SU-DHL-6 (cell line): ENCODE results near the gene SERPINB12.
A peak's percentile ranks its signal among the peaks of the same experiment; 100 is the strongest.

Source experiments
- H2AFZ ChIP-seq: fragments of 200-600 bp; sonication (generic); 2 replicates; pipeline ENCODE4 v1.6.1; 2014; ENCODE audit warnings: low read depth, mild to moderate bottlenecking, moderate library complexity, mixed read lengths, antibody characterized with exemption, low read length; ENCODE audit not compliant: severe bottlenecking
- H3F3A ChIP-seq: fragments of 200-600 bp; shearing (Covaris generic); 2 replicates; pipeline ENCODE4 v1.6.0; 2016; ENCODE audit warnings: antibody characterized with exemption, mild to moderate bottlenecking; ENCODE audit not compliant: insufficient read depth
- H3K27ac ChIP-seq: fragments of 200-600 bp; sonication (generic); 2 replicates; pipeline ENCODE4 v1.5.1; 2016; ENCODE audit warnings: low read depth, mild to moderate bottlenecking, low read length, moderate library complexity, mixed read lengths
- H3K27me3 ChIP-seq: fragments of 200-600 bp; sonication (generic), shearing (Covaris generic); 2 replicates; pipeline ENCODE4 v1.6.0; 2014; ENCODE audit warnings: mild to moderate bottlenecking, low read length
- H3K36me3 ChIP-seq: fragments of 200-600 bp; sonication (generic); 2 replicates; pipeline ENCODE4 v1.6.1; 2014; ENCODE audit warnings: mild to moderate bottlenecking, low read length, mixed read lengths
- H3K4me2 ChIP-seq: fragments of 300-600, 200-600 bp; shearing (Covaris generic), sonication (generic); 2 replicates; pipeline ENCODE4 v1.6.0; 2014; ENCODE audit warnings: low read length, low read depth, mild to moderate bottlenecking; ENCODE audit not compliant: poor library complexity, severe bottlenecking
- H3K4me3 ChIP-seq: fragments of 200-600 bp; sonication (generic); 2 replicates; pipeline ENCODE4 v1.5.1; 2014; ENCODE audit warnings: antibody characterized with exemption, low read length, mild to moderate bottlenecking, mixed read lengths; ENCODE audit not compliant: insufficient read depth, poor library complexity, severe bottlenecking
- H3K79me2 ChIP-seq: fragments of 200-600 bp; sonication (generic); 2 replicates; pipeline ENCODE4 v1.6.1; 2014; ENCODE audit warnings: mild to moderate bottlenecking, low read length, moderate library complexity; ENCODE audit not compliant: insufficient read depth
- H3K9ac ChIP-seq: fragments of 200-600 bp; sonication (generic); 2 replicates; pipeline ENCODE4 v1.7.0; 2014; ENCODE audit warnings: mild to moderate bottlenecking, low read length
- H3K9me2 ChIP-seq: fragments of 200-600 bp; sonication (generic); replicated peaks from 2 replicates; pipeline ENCODE4 v1.6.1; 2014; ENCODE audit warnings: low read length; ENCODE audit not compliant: insufficient read depth
- H3K9me3 ChIP-seq: fragments of 200-600 bp; sonication (generic); 2 replicates; pipeline ENCODE4 v1.6.1; 2014; ENCODE audit warnings: low read length, mixed read lengths; ENCODE audit not compliant: insufficient read depth
- H4K20me1 ChIP-seq: fragments of 200-600 bp; sonication (generic); 2 replicates; pipeline ENCODE4 v1.6.1; 2014; ENCODE audit warnings: low read depth, mild to moderate bottlenecking, antibody characterized with exemption, low read length, moderate library complexity, mixed read lengths
- CTCF ChIP-seq: fragments of 200-600 bp; sonication (generic); IDR thresholded peaks from one replicate; pipeline ENCODE4 v1.5.1; 2017; ENCODE audit warnings: antibody characterized with exemption, mild to moderate bottlenecking, low read length, moderate library complexity; ENCODE audit not compliant: insufficient read depth, poor library complexity, severe bottlenecking
- EZH2phosphoT487 ChIP-seq: fragments of 200-600 bp; sonication (generic), shearing (Covaris generic); conservative IDR thresholded peaks from 2 replicates; pipeline ENCODE4 v1.6.1; 2018; ENCODE audit warnings: mild to moderate bottlenecking, antibody characterized with exemption, low read length, moderate library complexity, mixed read lengths

SERPINB12 gene

GRCh38 chr18:63505566-63506335, 36.4 kb upstream of the SERPINB12 start:
- H4K20me1 ChIP-seq, result no peaks in the 10 kb centered on the region
- H3K9me2 ChIP-seq, result no peaks in the 10 kb centered on the region

GRCh38 chr18:63506336-63506646, 35.9 kb upstream of the SERPINB12 start:
- no peak overlapping the region for H3K9ac ChIP-seq

More at GRCh38 chr18:63505566-63506335, 36.4 kb upstream of the SERPINB12 start:
- Histone ChIP-seq H3K27ac (no peak overlapping the region), H3K4me2 (no peak overlapping the region), H3K9me3 (no peaks in the 10 kb centered on the region), H3F3A (no peaks in the 10 kb centered on the region), H3K36me3 (no peaks in the 10 kb centered on the region), H3K4me3 (no peak overlapping the region), H3K27me3 (no peaks in the 10 kb centered on the region), H3K9ac (no peak overlapping the region), H2AFZ (no peak overlapping the region), H3K79me2 (no peaks in the 10 kb centered on the region)
- TF ChIP-seq CTCF (peak; percentile 87), EZH2phosphoT487 (no peak)

GRCh38 chr18:63508596-63508995, 33.6 kb upstream of the SERPINB12 start:
- no peaks in the 10 kb centered on the region for H3K79me2 ChIP-seq
- H2AFZ ChIP-seq, result no peak overlapping the region
- no peak overlapping the region for H3K4me3 ChIP-seq
- H4K20me1 ChIP-seq, result no peaks in the 10 kb centered on the region
- H3K9me3 ChIP-seq, result no peaks in the 10 kb centered on the region
- H3K9me2 ChIP-seq, result no peaks in the 10 kb centered on the region
- TF ChIP-seq CTCF (no peak), EZH2phosphoT487 (no peak)
- H3F3A ChIP-seq, result no peaks in the 10 kb centered on the region
- H3K27ac ChIP-seq, result no peak overlapping the region
- H3K4me2 ChIP-seq, result no peak overlapping the region
- no peaks in the 10 kb centered on the region for H3K36me3 ChIP-seq
- no peaks in the 10 kb centered on the region for H3K27me3 ChIP-seq
- H3K9ac ChIP-seq, result no peak overlapping the region

More at GRCh38 chr18:63506336-63506646, 35.9 kb upstream of the SERPINB12 start:
- H3K9me2 ChIP-seq, result no peaks in the 10 kb centered on the region
- H4K20me1 ChIP-seq, result no peaks in the 10 kb centered on the region
- H3K4me2 ChIP-seq, result no peak overlapping the region
- H3K79me2 ChIP-seq, result no peaks in the 10 kb centered on the region
- no peaks in the 10 kb centered on the region for H3F3A ChIP-seq
- H3K27me3 ChIP-seq, result no peaks in the 10 kb centered on the region
- TF ChIP-seq CTCF, result no peak
- no peak for TF ChIP-seq EZH2phosphoT487
- no peak overlapping the region for H3K27ac ChIP-seq
- H2AFZ ChIP-seq, result no peak overlapping the region
- no peaks in the 10 kb centered on the region for H3K36me3 ChIP-seq
- no peaks in the 10 kb centered on the region for H3K9me3 ChIP-seq
- H3K4me3 ChIP-seq, result no peak overlapping the region
